ENCODE data around the gene ZNF800.
A peak's percentile ranks its signal among the peaks of the same experiment; 100 is the strongest.

The ZNF800 gene

DNA sequence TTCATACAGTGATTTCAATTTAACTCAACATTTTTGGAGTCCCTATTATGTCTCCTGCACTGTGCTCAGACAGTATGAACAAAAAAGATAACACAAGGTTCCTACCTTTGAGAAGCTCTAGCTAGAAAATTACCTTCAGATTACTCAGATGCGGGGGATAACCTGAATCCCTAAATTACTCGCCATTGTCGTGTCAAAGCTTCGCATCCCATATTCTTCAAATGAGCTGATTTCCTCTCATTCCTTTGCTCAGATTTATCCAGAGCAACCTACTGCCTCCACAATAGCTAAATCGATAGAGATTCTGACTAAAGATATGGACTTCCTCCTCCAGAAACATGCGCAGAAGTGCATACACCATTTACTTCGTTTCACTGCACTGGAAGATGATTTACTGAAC, 42.6 kb downstream of the ZNF800 start:
- H3K4ac ChIP-seq (ENCODE audit: low read length), result no peak overlapping the region
- no peak overlapping the region for H3K4me3 ChIP-seq (ENCODE audit: low read length in 2 of 2)
- H3K4me2 ChIP-seq (ENCODE audit: insufficient read depth, low read length, poor library complexity, severe bottlenecking), result no peak overlapping the region
- peaks cover 2 to 3% of the 10 kb centered on the region in 2 donors for H3K4me1 ChIP-seq (ENCODE audit: control insufficient read depth in 2 of 2, insufficient read depth in 1 of 2, low read depth in 1 of 2, low read length in 2 of 2)
- H3K14ac ChIP-seq (ENCODE audit: low read length), result no peak overlapping the region
- H3K18ac ChIP-seq (ENCODE audit: low read length), result no peak overlapping the region
- H2BK15ac ChIP-seq (ENCODE audit: low read length), result no peak overlapping the region
- no CpG with 5 or more reads among the region's 7 CpGs for WGBS, 2 donors (ENCODE audit: extremely low coverage in 2 of 2, insufficient read length in 2 of 2, insufficient replicate concordance in 1 of 2)
- no peak overlapping the region for H4K91ac ChIP-seq (ENCODE audit: low read depth, low read length, poor library complexity)
- no peak overlapping the region for H2AK5ac ChIP-seq (ENCODE audit: low read depth, low read length)
- H4K8ac ChIP-seq (ENCODE audit: low read depth, low read length), result no peak overlapping the region
- peaks cover 0 to 7% of the 10 kb centered on the region in 2 donors for H3K36me3 ChIP-seq (replicated peaks in 1 of 2; ENCODE audit: control insufficient read depth in 2 of 2, insufficient read depth in 2 of 2, low read length in 2 of 2)
- no peaks in the 10 kb centered on the region for H3K79me1 ChIP-seq (ENCODE audit: low read depth, low read length)
- H3K9me3 ChIP-seq (replicated peaks in 1 of 2; ENCODE audit: control insufficient read depth in 2 of 2, insufficient read depth in 1 of 2, low read depth in 1 of 2, low read length in 2 of 2), result peaks cover 2 to 4% of the 10 kb centered on the region in 2 donors
- H3K27me3 ChIP-seq (ENCODE audit: control insufficient read depth in 3 of 3, insufficient read depth in 3 of 3, low read depth in 1 of 3, low read length in 3 of 3), result peaks cover 0 to 3% (median 0%) of the 10 kb centered on the region in 3 experiments
- no peak overlapping the region for H3K27ac ChIP-seq (replicated peaks; ENCODE audit: low read length)
- DNase-seq (ENCODE audit: low spot score), result no peak
- no peak overlapping the region for H2AFZ ChIP-seq (ENCODE audit: low read length)
- H3K23ac ChIP-seq (ENCODE audit: low read depth, low read length, poor library complexity), result no peak overlapping the region
- H2BK12ac ChIP-seq (ENCODE audit: low read length), result no peak overlapping the region
- H2BK120ac ChIP-seq (ENCODE audit: low read depth, low read length), result no peak overlapping the region
- no peak overlapping the region for H3K9ac ChIP-seq (ENCODE audit: low read depth, low read length, poor library complexity)
- H2BK5ac ChIP-seq (ENCODE audit: low read length), result no peak overlapping the region

DNA sequence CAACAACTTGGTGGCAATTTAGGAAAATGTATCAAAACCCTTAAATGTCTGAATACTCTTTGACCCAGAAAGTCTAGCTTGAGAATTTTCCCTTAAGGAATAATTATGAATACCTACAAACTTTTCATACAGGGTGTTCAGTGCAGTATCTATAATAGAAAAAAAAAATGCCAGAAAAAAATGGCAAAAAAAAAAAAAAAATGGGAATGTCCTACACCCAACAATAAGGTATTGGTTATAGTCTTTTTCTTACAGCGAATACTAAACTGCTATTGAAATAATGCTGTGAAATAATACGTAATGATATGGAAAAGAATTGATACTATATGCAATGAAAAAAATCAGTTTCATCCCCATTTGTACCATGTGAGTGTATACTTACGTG, 44.3 kb downstream of the ZNF800 start:
- no CpG with 5 or more reads among the region's 3 CpGs for WGBS, 2 donors (ENCODE audit: extremely low coverage in 2 of 2, insufficient read length in 2 of 2, insufficient replicate concordance in 1 of 2)

DNA sequence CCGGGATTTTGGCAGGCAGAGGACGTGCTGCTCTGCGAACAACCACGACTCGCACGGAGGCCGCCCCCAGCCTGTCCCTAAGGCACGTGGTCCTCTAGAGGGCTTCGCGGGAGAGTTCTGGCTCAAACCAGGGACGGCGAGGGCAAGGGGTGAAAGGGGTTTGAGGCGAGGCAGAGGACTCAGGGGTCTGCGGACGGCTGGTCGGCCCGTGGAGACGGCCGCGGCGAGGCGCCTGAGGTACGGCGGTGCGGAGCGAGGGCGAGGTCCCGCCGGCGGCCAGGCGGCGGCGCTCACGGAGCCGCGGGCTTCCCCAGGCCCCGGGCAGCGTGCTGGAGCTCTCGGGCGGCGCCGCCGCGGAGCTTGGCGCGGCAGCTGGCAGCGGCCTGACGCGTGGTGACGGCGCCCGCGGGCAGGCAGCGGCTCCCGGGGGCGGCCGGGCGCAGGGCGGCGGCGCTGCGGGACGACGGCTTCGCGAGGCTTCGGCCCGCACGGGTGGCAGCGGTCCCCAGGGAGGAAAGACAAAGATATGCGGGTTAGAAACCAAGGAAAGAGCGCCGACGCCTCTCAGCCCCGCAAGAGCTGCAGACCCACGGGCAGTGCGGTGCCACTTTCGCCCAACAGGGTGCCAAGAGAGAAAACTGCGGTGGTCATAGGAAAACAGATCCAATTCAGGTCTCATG, 44.8 kb downstream of the ZNF800 start:
- peaks cover 0 to 3% (median 0%) of the 10 kb centered on the region in 3 experiments for H3K27me3 ChIP-seq (ENCODE audit: control insufficient read depth in 3 of 3, insufficient read depth in 3 of 3, low read depth in 1 of 3, low read length in 3 of 3)
- no peak overlapping the region for H3K27ac ChIP-seq (replicated peaks; ENCODE audit: low read length)

More for the DNA sequence above, 44.3 kb downstream of the ZNF800 start:
- Histone ChIP-seq H3K4me3 (ENCODE audit: low read length in 2 of 2) (peak overlapping the region in 1 of 2 donors; percentile 18), H2BK120ac (ENCODE audit: low read depth, low read length) (no peak overlapping the region), H2BK15ac (ENCODE audit: low read length) (no peak overlapping the region), H3K18ac (ENCODE audit: low read length) (no peak overlapping the region), H2BK12ac (ENCODE audit: low read length) (no peak overlapping the region), H4K8ac (ENCODE audit: low read depth, low read length) (no peak overlapping the region), H3K4ac (ENCODE audit: low read length) (no peak overlapping the region), H3K4me1 (ENCODE audit: control insufficient read depth in 2 of 2, insufficient read depth in 1 of 2, low read depth in 1 of 2, low read length in 2 of 2) (peaks cover 2 to 3% of the 10 kb centered on the region in 2 donors), H4K91ac (ENCODE audit: low read depth, low read length, poor library complexity) (no peak overlapping the region), H3K79me1 (ENCODE audit: low read depth, low read length) (no peaks in the 10 kb centered on the region), H3K36me3 (replicated peaks in 1 of 2; ENCODE audit: control insufficient read depth in 2 of 2, insufficient read depth in 2 of 2, low read length in 2 of 2) (peaks cover 0 to 7% of the 10 kb centered on the region in 2 donors), H3K9me3 (replicated peaks in 1 of 2; ENCODE audit: control insufficient read depth in 2 of 2, insufficient read depth in 1 of 2, low read depth in 1 of 2, low read length in 2 of 2) (peaks cover 2 to 4% of the 10 kb centered on the region in 2 donors), H3K9ac (ENCODE audit: low read depth, low read length, poor library complexity) (no peak overlapping the region), H3K14ac (ENCODE audit: low read length) (no peak overlapping the region), H2BK5ac (ENCODE audit: low read length) (no peak overlapping the region), H3K4me2 (ENCODE audit: insufficient read depth, low read length, poor library complexity, severe bottlenecking) (peak overlapping the region; percentile 84), H3K27me3 (ENCODE audit: control insufficient read depth in 3 of 3, insufficient read depth in 3 of 3, low read depth in 1 of 3, low read length in 3 of 3) (peaks cover 0 to 3% (median 0%) of the 10 kb centered on the region in 3 experiments), H2AFZ (ENCODE audit: low read length) (peak overlapping the region; percentile 78), H2AK5ac (ENCODE audit: low read depth, low read length) (no peak overlapping the region), H3K23ac (ENCODE audit: low read depth, low read length, poor library complexity) (no peak overlapping the region), H3K27ac (replicated peaks; ENCODE audit: low read length) (no peak overlapping the region)
- no peak for DNase-seq (ENCODE audit: low spot score)

DNA sequence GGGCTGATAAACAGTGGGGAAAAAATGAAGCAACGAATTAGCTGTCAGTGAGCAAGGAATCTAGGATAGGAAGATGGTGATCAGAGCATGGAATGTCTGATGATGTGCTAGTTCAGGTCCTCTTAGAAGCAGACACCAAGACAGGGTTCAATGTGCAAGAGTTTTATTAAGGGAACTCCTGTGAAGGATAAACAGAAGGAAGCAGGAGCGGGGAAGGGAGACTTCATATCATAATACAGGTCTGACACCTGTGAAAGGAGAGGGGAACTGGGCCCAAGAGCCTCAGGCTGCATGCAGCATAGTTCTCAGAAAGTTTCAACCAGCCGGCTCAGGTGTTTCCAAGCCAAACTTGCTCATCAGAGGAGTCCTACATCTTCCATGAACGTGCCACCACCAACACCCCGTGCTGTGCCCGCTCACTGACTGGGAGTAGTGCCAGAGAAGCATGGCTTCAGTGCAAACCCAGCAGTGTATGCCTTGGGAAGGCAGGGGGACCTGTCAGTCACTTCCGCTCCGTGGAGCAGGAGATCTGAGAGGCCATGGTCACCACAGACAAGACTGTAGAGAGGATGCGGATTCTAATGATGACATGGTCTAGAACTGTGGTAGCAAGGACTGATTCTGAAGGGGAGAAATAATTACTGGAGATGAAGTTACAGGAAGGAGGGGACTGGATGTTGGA, 45.8 kb downstream of the ZNF800 start:
- Histone ChIP-seq H3K79me1 (ENCODE audit: low read depth, low read length) (no peaks in the 10 kb centered on the region), H3K9me3 (replicated peaks in 1 of 2; ENCODE audit: control insufficient read depth in 2 of 2, insufficient read depth in 1 of 2, low read depth in 1 of 2, low read length in 2 of 2) (peaks cover 2 to 4% of the 10 kb centered on the region in 2 donors), H3K4ac (ENCODE audit: low read length) (no peak overlapping the region), H2AFZ (ENCODE audit: low read length) (no peak overlapping the region), H2AK5ac (ENCODE audit: low read depth, low read length) (no peak overlapping the region), H3K27ac (replicated peaks; ENCODE audit: low read length) (no peak overlapping the region), H3K36me3 (replicated peaks in 1 of 2; ENCODE audit: control insufficient read depth in 2 of 2, insufficient read depth in 2 of 2, low read length in 2 of 2) (peaks cover 0 to 4% of the 10 kb centered on the region in 2 donors), H4K8ac (ENCODE audit: low read depth, low read length) (no peak overlapping the region), H3K4me3 (ENCODE audit: low read length in 2 of 2) (no peak overlapping the region), H3K14ac (ENCODE audit: low read length) (no peak overlapping the region), H3K23ac (ENCODE audit: low read depth, low read length, poor library complexity) (no peak overlapping the region), H2BK15ac (ENCODE audit: low read length) (no peak overlapping the region), H3K4me1 (ENCODE audit: control insufficient read depth in 2 of 2, insufficient read depth in 1 of 2, low read depth in 1 of 2, low read length in 2 of 2) (peaks cover 2 to 3% of the 10 kb centered on the region in 2 donors), H2BK120ac (ENCODE audit: low read depth, low read length) (no peak overlapping the region), H2BK5ac (ENCODE audit: low read length) (no peak overlapping the region), H3K18ac (ENCODE audit: low read length) (no peak overlapping the region), H3K9ac (ENCODE audit: low read depth, low read length, poor library complexity) (no peak overlapping the region), H4K91ac (ENCODE audit: low read depth, low read length, poor library complexity) (no peak overlapping the region), H3K4me2 (ENCODE audit: insufficient read depth, low read length, poor library complexity, severe bottlenecking) (no peak overlapping the region), H3K27me3 (ENCODE audit: control insufficient read depth in 3 of 3, insufficient read depth in 3 of 3, low read depth in 1 of 3, low read length in 3 of 3) (peaks cover 0 to 3% (median 0%) of the 10 kb centered on the region in 3 experiments), H2BK12ac (ENCODE audit: low read length) (no peak overlapping the region)
- DNase-seq (ENCODE audit: low spot score), result no peak
- no CpG with 5 or more reads among the region's 9 CpGs for WGBS, 2 donors (ENCODE audit: extremely low coverage in 2 of 2, insufficient read length in 2 of 2, insufficient replicate concordance in 1 of 2)

More for the DNA sequence above, 44.8 kb downstream of the ZNF800 start:
- Histone ChIP-seq H4K8ac (ENCODE audit: low read depth, low read length) (no peak overlapping the region), H3K4me2 (ENCODE audit: insufficient read depth, low read length, poor library complexity, severe bottlenecking) (peak overlapping the region; percentile 84), H3K23ac (ENCODE audit: low read depth, low read length, poor library complexity) (peak overlapping the region; percentile 2), H3K4me3 (ENCODE audit: low read length in 2 of 2) (peak overlapping the region; percentile 18 to 73), H2BK12ac (ENCODE audit: low read length) (no peak overlapping the region), H3K9ac (ENCODE audit: low read depth, low read length, poor library complexity) (peak overlapping the region; percentile 63), H3K36me3 (replicated peaks in 1 of 2; ENCODE audit: control insufficient read depth in 2 of 2, insufficient read depth in 2 of 2, low read length in 2 of 2) (peaks cover 0 to 7% of the 10 kb centered on the region in 2 donors), H3K18ac (ENCODE audit: low read length) (peak overlapping the region; percentile 20), H2AK5ac (ENCODE audit: low read depth, low read length) (no peak overlapping the region), H2BK5ac (ENCODE audit: low read length) (no peak overlapping the region), H3K4me1 (ENCODE audit: control insufficient read depth in 2 of 2, insufficient read depth in 1 of 2, low read depth in 1 of 2, low read length in 2 of 2) (peaks cover 2 to 3% of the 10 kb centered on the region in 2 donors), H3K9me3 (replicated peaks in 1 of 2; ENCODE audit: control insufficient read depth in 2 of 2, insufficient read depth in 1 of 2, low read depth in 1 of 2, low read length in 2 of 2) (peaks cover 2 to 4% of the 10 kb centered on the region in 2 donors), H2AFZ (ENCODE audit: low read length) (peak overlapping the region; percentile 78), H4K91ac (ENCODE audit: low read depth, low read length, poor library complexity) (no peak overlapping the region), H2BK120ac (ENCODE audit: low read depth, low read length) (no peak overlapping the region), H2BK15ac (ENCODE audit: low read length) (no peak overlapping the region), H3K4ac (ENCODE audit: low read length) (no peak overlapping the region), H3K79me1 (ENCODE audit: low read depth, low read length) (no peaks in the 10 kb centered on the region), H3K14ac (ENCODE audit: low read length) (no peak overlapping the region)
- peak; percentile 60 for DNase-seq (ENCODE audit: low spot score)
- no CpG with 5 or more reads among the region's 79 CpGs for WGBS, 2 donors (ENCODE audit: extremely low coverage in 2 of 2, insufficient read length in 2 of 2, insufficient replicate concordance in 1 of 2)
